Ecto neural progenitor cell (in vitro differentiated cells): ENCODE results near the gene RPS4Y2.

Experiments
- DNase-seq: peaks from one replicate; pipeline ENCODE4 v3.0.0-alpha.2; 2018; ENCODE audit warnings: low spot score

RPS4Y2 gene

GRCh38 chrY:20755808-20756207 is at the start of gene RPS4Y2:
Gene RPS4Y2, plus strand, starts transcription at chrY:20756108. Its CDS starts 56 bp downstream, at chrY:20756164.
- no peak for DNase-seq

GRCh38 chrY:20714391-20714790 is 41.5 kb upstream of the RPS4Y2 start:
- DNase-seq, result no peak

- no peak for DNase-seq
These were observed 29.6 kb upstream of the RPS4Y2 start for GRCh38 chrY:20726184-20726907.

- DNase-seq, result no peak
These were observed 20.7 kb upstream of the RPS4Y2 start for GRCh38 chrY:20735200-20735599.

- no peak for DNase-seq
These were observed 16.1 kb upstream of the RPS4Y2 start for GRCh38 chrY:20739806-20740205.

GRCh38 chrY:20740609-20741008 is 15.3 kb upstream of the RPS4Y2 start:
- DNase-seq, result no peak

GRCh38 chrY:20745060-20745459 is 10.8 kb upstream of the RPS4Y2 start:
- DNase-seq, result no peak

- no peak for DNase-seq
These were observed 9.0 kb upstream of the RPS4Y2 start for GRCh38 chrY:20746919-20747318.

- no peak for DNase-seq
These were observed 8.0 kb downstream of the RPS4Y2 start for GRCh38 chrY:20763869-20764268.

- DNase-seq, result no peak
These were observed 9.2 kb downstream of the RPS4Y2 start for GRCh38 chrY:20765117-20765516.

DNA sequence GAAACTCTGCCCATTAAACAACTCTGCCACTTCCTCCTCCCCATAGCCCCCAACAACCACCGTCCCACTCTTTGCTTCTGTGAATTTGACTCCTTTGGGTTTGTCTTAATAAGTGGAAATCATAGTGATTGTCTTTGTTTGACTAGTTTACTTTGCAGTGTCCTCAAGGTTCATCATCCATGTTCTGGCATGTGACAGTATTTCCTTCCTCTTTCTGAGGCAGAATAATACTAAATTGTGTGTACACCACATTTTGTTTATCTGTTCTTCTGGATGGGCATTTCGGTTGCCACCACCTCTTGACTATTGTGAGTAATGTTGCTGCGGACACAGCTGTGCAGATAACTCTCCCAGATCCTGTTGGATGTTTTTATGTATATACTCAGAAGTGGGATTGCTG is 14.8 kb downstream of the RPS4Y2 start:
- no peak for DNase-seq

DNA sequence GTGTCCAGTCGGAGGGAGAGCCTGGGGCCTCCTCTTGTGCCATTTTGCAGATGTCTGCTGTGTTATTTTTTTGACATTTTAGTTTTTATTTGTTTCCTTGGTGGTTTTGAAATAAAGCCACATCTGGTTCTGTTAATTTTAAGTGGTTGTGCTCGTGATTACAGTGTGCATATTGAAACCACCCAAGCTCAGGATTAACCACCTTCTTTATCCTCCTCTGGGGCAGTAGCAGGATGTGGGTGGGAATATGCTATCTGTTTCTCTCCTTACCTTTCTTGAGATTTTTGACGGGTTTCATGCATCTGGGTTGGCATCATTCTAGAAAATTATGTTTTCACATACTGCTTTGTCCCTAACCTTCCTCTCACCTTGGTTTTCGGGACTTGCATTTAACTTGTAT is 20.2 kb downstream of the RPS4Y2 start:
- no peak for DNase-seq

DNA sequence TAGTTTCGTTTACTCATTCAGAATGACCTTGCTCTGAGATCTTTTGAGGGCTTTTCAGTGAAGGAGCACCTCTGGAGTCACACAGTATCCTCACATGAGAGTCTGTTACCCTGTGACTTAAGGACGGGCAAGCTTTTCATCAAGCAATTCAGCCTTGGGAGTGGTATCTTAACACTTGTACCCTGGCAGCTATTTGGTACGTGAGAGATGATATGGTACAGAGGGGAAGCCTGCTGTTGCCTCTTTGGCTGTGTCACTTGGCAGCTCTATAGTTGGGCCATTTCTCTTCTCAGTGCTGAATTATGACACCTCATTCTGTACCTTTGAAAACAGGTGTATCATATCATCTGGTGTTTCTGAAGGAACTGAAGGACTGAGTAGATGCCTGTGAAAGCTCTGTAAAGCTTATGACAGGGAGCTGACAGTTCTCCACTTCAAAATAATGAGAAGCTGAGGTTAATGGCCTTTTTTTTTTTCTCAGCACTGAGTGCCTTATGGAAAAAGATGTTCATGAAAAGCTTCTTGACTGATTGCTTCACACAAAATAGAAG is 24.3 kb downstream of the RPS4Y2 start:
- DNase-seq, result no peak

- no peak for DNase-seq
These were observed 24.9 kb downstream of the RPS4Y2 start for GRCh38 chrY:20780776-20781175.

DNA sequence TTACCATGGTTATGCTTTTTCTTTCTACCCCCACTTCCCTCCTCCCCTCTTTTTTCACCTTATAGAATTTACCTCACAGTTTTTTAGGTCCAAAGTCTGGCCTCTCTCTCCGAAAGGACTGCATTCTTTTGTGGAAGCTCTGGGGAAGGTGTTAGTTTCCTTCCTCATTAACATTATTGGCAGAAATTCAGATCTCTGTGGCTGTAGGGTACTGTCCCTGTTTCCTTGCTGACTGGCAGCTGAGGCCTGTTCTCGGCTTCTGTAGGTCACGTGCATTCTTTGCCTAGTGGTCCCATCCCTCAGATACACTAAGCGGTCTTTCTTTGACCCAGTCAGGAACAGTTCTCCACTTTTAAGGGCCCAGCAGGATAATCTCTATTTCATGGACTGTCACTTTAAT is 25.5 kb downstream of the RPS4Y2 start:
- no peak for DNase-seq

- DNase-seq, result no peak
These were observed 29.1 kb downstream of the RPS4Y2 start for GRCh38 chrY:20784965-20785364.

DNA sequence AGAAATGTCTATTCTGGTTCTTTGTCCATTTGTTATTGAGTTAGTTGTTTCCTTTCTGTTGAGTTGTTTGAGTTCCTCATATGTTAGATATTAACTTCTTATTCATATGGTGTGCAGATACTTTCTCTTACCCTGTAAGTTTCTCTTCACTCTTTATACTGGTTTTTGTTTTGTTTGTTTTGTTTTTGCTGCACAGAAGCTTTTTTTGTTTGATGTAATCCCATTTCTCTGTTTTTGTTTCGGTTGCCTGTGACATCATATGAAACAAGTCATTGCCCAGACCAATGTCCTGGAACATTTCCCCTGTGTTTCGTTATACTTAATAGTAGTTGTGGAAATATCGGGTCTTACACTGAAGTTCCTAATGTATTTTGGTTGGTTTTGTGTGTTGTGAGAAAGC is 31.2 kb downstream of the RPS4Y2 start:
- DNase-seq, result no peak

DNA sequence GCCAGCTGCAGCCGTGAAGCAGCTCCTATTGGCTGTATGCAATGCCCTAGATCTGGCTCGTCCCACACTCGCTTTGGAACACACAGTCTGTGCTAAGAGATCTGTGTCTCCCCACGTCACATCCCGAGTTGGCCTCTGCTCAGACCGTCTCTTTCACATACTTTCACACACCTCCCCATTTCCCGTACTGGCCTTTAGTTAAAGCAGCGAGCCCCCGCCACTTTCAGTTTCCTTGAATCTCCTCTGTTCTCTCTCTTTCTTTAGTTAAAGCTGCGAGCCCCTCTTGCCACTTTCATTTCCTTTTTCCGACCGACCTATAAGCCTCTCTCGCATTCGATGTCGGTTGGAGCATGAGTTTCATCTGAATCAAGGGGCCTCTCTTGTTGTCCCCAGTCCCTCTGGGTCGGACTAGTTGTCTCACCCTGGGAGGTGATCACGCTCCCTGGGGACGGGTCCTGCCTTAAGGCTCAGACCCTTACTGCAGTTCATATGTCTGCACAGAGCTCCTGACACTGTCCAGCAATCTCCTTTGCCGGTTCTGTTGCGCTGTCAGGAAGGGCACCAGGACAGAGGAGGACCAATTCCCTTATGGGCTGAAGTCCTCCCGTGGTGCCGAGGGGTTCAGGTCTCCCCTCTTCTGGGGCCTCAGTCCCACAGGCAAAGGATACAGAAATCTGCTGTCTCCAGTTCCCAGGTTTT is 42.6 kb downstream of the RPS4Y2 start:
- no peak for DNase-seq

DNA sequence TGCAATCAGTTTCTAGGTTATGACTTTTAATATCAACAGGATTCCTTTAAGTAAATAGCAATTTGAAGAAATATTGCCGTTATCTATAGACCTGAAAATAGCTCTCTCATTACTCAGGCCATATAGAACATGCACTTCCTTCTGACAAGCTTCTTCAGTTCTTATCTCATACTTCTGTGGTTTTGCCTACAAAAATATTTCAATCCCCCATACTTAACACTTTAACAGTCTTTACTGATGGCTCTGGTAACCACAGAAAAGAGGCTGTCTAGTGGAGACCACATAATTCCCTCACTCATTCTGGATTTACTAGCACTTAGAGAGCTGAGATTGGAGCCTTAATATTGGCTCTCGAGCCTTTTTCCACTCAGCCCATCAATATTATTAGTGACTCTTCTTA is 46.8 kb downstream of the RPS4Y2 start:
- no peak for DNase-seq

- no peak for DNase-seq
These were observed 50.3 kb downstream of the RPS4Y2 start for GRCh38 chrY:20806243-20806642.

DNA sequence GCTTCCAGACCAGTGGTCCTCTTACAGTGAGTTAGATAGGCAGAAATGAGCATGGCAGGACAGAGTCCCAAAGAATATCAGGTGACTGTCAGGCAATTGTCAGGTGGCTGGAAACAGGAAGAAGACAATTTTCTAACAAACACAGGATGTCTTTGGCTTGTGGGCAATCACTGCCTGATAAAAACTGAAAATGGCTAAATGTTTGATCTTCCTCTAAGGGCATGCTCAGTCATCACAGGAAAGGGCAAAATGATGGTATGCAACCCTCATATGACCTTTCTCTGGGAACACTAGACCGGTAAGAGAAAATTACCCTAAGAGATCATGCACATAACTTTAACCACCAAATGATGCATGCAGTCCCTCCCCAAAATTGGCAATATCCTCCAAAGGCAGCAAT is 57.6 kb downstream of the RPS4Y2 start:
- no peak for DNase-seq

DNA sequence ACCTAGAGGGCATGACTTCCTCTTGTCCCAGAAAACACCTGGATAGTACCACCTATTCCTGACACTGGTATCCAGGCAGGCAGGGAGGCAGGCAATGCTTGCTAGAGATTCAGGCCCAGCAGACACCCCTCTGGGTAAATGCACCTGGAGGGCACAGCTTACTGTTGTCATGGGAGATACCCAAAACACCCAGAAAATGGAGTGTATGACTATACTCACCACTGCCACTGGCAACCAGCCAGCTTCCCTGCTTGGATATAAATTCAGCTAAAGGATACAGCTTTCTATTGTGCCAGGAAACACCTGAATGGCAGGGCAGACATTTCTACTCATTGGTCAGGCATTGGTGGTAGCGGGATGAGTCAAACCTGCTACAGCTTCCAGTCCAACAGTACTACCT is 58.9 kb downstream of the RPS4Y2 start:
- no peak for DNase-seq

DNA sequence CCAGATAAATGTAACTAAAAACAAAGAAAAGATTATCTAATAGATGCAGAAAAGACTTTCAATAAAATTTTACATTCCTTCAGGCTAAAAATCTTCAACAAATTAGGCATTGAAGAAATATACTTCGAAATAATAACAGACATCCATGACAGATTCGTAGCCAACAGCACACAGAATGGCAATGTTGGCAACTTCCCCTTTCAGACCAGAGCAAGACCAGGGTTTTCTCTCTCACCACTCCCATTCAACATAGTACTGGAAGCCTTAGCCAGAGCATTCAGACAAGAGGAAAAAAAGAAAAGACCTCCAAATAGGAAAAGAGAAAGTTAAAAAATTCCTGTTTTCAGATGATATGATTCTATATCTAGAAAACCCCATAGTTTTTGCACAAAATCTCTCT is 61.2 kb downstream of the RPS4Y2 start:
- no peak for DNase-seq
